Measurements from ENCODE around the gene SNX21. TPM values are rescaled to one million over a fixed set of nuclear protein-coding genes. Genes with fewer than 3 reads are reported as not detected.
A peak's percentile ranks its signal among the peaks of the same experiment; 100 is the strongest.
"Not testable (repeated sequence)": the region's sequence is repeated elsewhere in the genome, so short reads cannot be mapped to it uniquely, and the experiment has no call there.

SNX21 gene
- total RNA-seq, 1 donor from 2014 or later = 26.6 TPM

DNA sequence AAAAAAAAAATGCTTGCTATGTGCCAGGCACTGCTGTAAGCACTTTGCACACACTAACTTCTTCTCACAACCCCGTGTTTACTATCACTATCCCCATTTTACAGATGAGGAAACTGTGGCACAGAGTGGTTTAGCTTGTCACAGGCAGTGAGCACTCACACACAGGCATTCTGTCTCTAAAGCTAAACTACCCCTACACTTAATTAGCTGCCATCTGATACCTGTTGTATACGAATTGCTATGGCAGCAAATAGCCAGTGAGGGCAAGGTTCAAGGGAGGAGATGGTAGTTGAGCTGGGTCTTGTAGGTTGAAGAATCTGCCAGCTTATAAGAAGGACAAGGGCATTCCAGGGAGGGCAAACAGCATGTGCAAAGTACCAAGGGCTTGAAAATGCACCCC, 11.7 kb upstream of the SNX21 start:
- peak overlapping the region; percentile 29 to 81 (median 54) for H3K4me3 ChIP-seq (ENCODE audit: low read length in 3 of 3)

DNA sequence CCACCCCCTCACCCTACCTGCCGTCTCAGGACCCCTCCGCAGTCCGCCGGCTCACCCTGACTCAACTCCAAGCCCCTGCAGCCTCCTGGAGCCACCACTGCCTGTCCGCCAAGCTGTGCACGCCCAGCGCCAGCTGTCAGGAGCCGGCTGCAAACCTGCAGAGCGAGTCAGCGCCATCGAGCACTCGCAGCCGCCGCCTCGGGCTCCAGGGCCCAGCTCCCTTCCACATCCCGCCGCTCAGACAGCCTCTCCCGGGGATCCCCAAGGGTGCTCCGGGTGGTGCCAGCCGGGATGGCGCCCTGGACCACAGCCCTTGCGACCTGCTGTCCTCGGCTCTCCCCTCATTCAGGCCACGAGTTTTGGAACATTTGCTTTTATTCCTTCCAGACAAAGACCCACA, 10.7 kb upstream of the SNX21 start:
- Histone ChIP-seq H3K27me3 (ENCODE audit: control insufficient read depth in 3 of 3, insufficient read depth in 3 of 3, low read length in 3 of 3) (peaks cover 6 to 9% (median 8%) of the 10 kb centered on the region in 3 donors), H3K9me3 (ENCODE audit: control insufficient read depth in 3 of 3, low read length in 3 of 3) (no peaks in the 10 kb centered on the region), H3K36me3 (ENCODE audit: control insufficient read depth in 3 of 3, insufficient read depth in 3 of 3, low read length in 3 of 3) (peaks cover 16 to 38% (median 21%) of the 10 kb centered on the region in 3 donors), H3K4me1 (ENCODE audit: control insufficient read depth in 3 of 3, insufficient read depth in 3 of 3, low read length in 3 of 3) (peaks cover 34 to 52% (median 35%) of the 10 kb centered on the region in 3 donors), H3K27ac (ENCODE audit: low read depth, low read length) (no peak overlapping the region), H3K9ac (ENCODE audit: low read depth in 1 of 3, low read length in 3 of 3) (peak overlapping the region; percentile 70 to 90 (median 71)), H3K4me3 (ENCODE audit: low read length in 3 of 3) (peak overlapping the region; percentile 69 to 91 (median 81))

More for the DNA sequence above, 11.7 kb upstream of the SNX21 start:
- peaks cover 30 to 43% (median 34%) of the 10 kb centered on the region in 3 donors for H3K4me1 ChIP-seq (ENCODE audit: control insufficient read depth in 3 of 3, insufficient read depth in 3 of 3, low read length in 3 of 3)
- peaks cover 6 to 9% (median 8%) of the 10 kb centered on the region in 3 donors for H3K27me3 ChIP-seq (ENCODE audit: control insufficient read depth in 3 of 3, insufficient read depth in 3 of 3, low read length in 3 of 3)
- no peaks in the 10 kb centered on the region for H3K9me3 ChIP-seq (ENCODE audit: control insufficient read depth in 3 of 3, low read length in 3 of 3)
- H3K9ac ChIP-seq (ENCODE audit: low read depth in 1 of 3, low read length in 3 of 3) = no peak overlapping the region
- peaks cover 16 to 38% (median 21%) of the 10 kb centered on the region in 3 donors for H3K36me3 ChIP-seq (ENCODE audit: control insufficient read depth in 3 of 3, insufficient read depth in 3 of 3, low read length in 3 of 3)
- no peak overlapping the region for H3K27ac ChIP-seq (ENCODE audit: low read depth, low read length)

DNA sequence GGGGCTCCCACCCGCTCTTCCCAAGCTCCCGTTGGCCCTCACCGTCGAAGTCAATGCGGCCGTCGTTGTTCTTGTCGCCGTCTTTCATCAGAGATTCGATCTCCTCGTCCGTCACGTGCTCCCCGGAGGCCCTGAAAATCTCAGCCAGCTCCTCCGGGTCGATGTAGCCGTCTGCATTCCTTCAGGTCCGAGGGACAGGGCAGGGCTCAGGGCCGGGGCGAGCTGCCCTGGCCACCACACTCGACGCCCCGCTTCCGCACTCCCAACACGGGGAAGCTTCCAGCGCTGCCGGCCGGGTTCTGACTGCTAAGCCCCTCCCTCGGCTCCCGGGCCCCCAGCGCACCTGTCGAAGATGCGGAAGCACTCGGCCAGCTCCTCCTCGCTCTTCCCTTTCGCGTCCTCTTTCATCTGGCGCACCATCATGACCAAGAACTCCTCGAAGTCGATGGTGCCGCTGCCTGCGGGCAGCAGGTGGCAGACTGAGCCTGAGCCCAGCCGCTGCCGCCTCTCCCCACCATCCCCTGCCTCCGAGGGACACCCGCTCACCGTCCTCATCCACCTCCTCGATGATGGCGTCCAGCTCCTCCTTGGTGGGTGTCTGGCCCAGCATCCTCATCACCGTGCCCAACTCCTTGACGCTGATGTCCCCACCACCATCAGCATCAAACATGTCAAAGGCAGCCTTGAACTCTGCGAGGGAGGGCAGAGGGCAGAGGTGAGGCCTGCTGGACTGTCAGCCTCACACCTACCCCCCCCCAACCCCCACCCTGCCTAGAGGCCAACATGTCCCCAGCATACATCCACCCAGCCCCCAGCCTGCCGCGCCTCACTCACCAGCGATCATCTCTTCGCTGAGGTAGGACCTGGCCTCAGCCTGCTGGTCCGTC, 9.4 kb upstream of the SNX21 start:
- Histone ChIP-seq H3K9me3 (ENCODE audit: control insufficient read depth in 3 of 3, low read length in 3 of 3) (no peaks in the 10 kb centered on the region), H3K4me1 (ENCODE audit: control insufficient read depth in 3 of 3, insufficient read depth in 3 of 3, low read length in 3 of 3) (peaks cover 40 to 62% (median 45%) of the 10 kb centered on the region in 3 donors), H3K4me3 (ENCODE audit: low read length in 3 of 3) (peak overlapping the region; percentile 75 to 91 (median 81)), H3K27me3 (ENCODE audit: control insufficient read depth in 3 of 3, insufficient read depth in 3 of 3, low read length in 3 of 3) (peaks cover 6 to 9% (median 8%) of the 10 kb centered on the region in 3 donors), H3K9ac (ENCODE audit: low read depth in 1 of 3, low read length in 3 of 3) (peak overlapping the region; percentile 90 to 97 (median 91)), H3K27ac (ENCODE audit: low read depth, low read length) (peak overlapping the region; percentile 99), H3K36me3 (ENCODE audit: control insufficient read depth in 3 of 3, insufficient read depth in 3 of 3, low read length in 3 of 3) (peaks cover 16 to 38% (median 17%) of the 10 kb centered on the region in 3 donors)

DNA sequence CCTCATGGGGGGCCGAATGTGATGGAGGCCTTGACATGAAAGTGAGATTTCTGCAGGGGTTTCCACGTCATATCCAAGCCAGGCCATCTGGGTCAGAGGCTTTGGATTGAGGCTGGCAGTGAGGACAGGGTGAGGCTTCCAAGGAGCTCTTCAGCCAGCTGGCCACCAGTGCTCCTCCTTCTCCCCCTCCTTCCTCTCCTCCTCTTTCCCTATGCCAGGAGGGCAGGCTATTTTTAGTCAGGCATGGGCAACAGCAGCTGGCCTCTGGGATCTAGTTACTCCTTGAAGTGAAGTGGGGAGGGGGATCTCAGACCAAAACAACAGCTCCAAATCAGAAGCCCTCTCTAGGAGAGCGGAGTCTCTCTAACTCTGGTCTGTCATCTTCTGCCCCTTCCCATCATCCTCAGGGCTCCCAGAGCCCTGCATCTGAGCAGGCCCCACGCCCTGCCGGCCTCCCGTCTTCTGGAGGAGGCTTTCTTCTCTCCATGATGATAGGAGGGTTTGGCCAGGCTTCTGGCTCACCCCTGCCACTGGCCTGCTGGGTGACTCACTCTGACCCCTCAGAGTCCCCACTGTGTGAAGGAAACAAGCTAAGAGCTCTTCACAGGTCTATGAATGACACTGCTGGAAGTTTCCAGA, 7.1 kb upstream of the SNX21 start:
- H3K27me3 ChIP-seq (ENCODE audit: control insufficient read depth in 3 of 3, insufficient read depth in 3 of 3, low read length in 3 of 3) = peaks cover 6 to 9% (median 8%) of the 10 kb centered on the region in 3 donors
- H3K4me3 ChIP-seq (ENCODE audit: low read length in 3 of 3) = peak overlapping the region; percentile 69 to 91 (median 81)
- H3K9me3 ChIP-seq (ENCODE audit: control insufficient read depth in 3 of 3, low read length in 3 of 3) = no peaks in the 10 kb centered on the region
- H3K36me3 ChIP-seq (ENCODE audit: control insufficient read depth in 3 of 3, insufficient read depth in 3 of 3, low read length in 3 of 3) = peaks cover 13 to 29% (median 14%) of the 10 kb centered on the region in 3 donors
- H3K27ac ChIP-seq (ENCODE audit: low read depth, low read length) = peak overlapping the region; percentile 99
- peaks cover 40 to 62% (median 45%) of the 10 kb centered on the region in 3 donors for H3K4me1 ChIP-seq (ENCODE audit: control insufficient read depth in 3 of 3, insufficient read depth in 3 of 3, low read length in 3 of 3)
- peak overlapping the region; percentile 90 to 97 (median 91) for H3K9ac ChIP-seq (ENCODE audit: low read depth in 1 of 3, low read length in 3 of 3)

DNA sequence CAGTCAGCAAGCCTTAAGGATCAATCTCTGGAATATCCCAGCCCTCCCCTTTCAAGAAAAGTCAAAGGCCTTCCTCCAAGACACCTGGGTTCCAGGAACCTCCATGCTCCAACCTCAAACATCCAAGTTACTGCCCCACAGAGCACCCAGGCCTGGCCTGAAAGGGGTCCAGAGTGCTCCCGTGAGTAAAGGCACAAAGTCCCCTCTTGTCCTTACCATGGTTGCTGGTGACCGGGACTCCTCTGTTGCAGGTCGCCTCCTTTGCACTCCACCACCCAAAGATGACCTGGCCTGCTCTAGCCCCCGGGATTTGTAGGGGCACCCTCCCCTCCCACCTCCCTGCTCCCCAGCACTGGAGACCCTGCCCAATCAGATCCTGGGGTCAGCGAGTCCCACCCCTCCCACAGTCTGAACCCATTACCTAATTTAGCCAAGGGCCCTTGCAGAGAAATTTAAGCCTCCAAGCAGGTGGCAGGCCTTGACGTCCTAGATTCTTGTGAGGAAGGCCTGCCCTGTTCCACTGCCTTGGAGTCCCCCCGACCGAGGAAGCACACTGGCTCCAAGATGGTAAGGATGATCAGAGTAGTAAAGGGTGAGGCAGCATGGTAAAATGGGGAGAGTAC, 6.5 kb upstream of the SNX21 start, which contains the start of gene TNNC2:
Gene TNNC2 (minus strand): TSS at position 283 of the 623 bp plus-strand sequence. CDS start 64 bp downstream, at position 219.
- H3K27ac ChIP-seq (ENCODE audit: low read depth, low read length) = peak within 1 kb of the TSS; percentile 99
- H3K4me1 ChIP-seq (ENCODE audit: control insufficient read depth in 3 of 3, insufficient read depth in 3 of 3, low read length in 3 of 3) = peaks cover 36 to 61% (median 48%) of the 10 kb centered on the region in 3 donors
- peak within 1 kb of the TSS; percentile 71 to 91 (median 81) for H3K4me3 ChIP-seq (ENCODE audit: low read length in 3 of 3)
- H3K27me3 ChIP-seq (ENCODE audit: control insufficient read depth in 3 of 3, insufficient read depth in 3 of 3, low read length in 3 of 3) = peaks cover 6 to 9% (median 8%) of the 10 kb centered on the region in 3 donors
- H3K9ac ChIP-seq (ENCODE audit: low read depth in 1 of 3, low read length in 3 of 3) = peak within 1 kb of the TSS; percentile 90 to 97 (median 91)
- H3K9me3 ChIP-seq (ENCODE audit: control insufficient read depth in 3 of 3, low read length in 3 of 3) = no peaks in the 10 kb centered on the region
- peaks cover 13 to 29% (median 14%) of the 10 kb centered on the region in 3 donors for H3K36me3 ChIP-seq (ENCODE audit: control insufficient read depth in 3 of 3, insufficient read depth in 3 of 3, low read length in 3 of 3)

DNA sequence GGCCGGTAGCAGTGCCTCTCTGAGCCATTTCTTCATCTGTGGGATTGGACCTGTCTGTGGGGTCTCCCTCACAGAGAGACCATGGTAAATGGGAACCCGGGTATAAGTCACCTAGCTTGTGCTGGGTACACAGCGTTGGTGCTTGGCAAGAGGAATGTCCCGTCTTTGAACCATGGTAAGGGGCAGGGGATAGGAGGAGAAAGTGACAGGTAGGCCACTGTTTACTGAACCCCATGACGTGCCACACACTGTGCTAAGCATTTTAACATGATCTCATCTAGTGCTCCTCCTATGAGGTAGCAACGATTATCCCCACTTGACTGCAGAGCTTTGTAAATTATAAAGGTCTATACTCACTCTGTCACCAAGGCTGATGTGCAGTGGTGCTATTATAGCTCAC, 5.9 kb upstream of the SNX21 start:
- Histone ChIP-seq H3K27ac (ENCODE audit: low read depth, low read length) (peak overlapping the region; percentile 99), H3K4me1 (ENCODE audit: control insufficient read depth in 3 of 3, insufficient read depth in 3 of 3, low read length in 3 of 3) (peaks cover 35 to 61% (median 48%) of the 10 kb centered on the region in 3 donors), H3K4me3 (ENCODE audit: low read length in 3 of 3) (peak overlapping the region; percentile 59 to 81 (median 71))

DNA sequence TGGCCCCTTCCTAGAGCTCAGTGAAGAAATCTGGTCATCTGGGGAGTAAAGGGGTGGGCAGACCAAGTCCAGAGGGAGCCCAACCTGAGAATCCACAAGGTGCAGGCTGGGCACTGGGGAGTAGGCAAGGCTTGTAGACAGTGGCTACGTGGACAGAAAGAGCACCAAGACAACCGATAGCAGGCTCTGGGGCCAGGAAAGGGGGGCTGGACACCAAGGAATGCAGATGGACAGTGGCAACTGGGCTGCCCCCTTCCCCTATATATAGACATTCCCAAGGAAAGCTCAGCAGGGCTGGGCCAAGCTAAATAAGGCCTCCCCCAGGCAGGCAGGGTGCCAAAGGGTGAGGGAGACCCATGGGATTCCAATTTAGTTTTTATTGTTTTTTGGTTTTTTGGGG, 5.0 kb upstream of the SNX21 start:
- peak overlapping the region; percentile 90 to 97 (median 91) for H3K9ac ChIP-seq (ENCODE audit: low read depth in 1 of 3, low read length in 3 of 3)
- H3K27ac ChIP-seq (ENCODE audit: low read depth, low read length) = peak overlapping the region; percentile 99
- peaks cover 0 to 8% (median 6%) of the 10 kb centered on the region in 3 donors for H3K27me3 ChIP-seq (ENCODE audit: control insufficient read depth in 3 of 3, insufficient read depth in 3 of 3, low read length in 3 of 3)
- peaks cover 39 to 62% (median 48%) of the 10 kb centered on the region in 3 donors for H3K4me1 ChIP-seq (ENCODE audit: control insufficient read depth in 3 of 3, insufficient read depth in 3 of 3, low read length in 3 of 3)
- no peaks in the 10 kb centered on the region for H3K9me3 ChIP-seq (ENCODE audit: control insufficient read depth in 3 of 3, low read length in 3 of 3)
- H3K36me3 ChIP-seq (ENCODE audit: control insufficient read depth in 3 of 3, insufficient read depth in 3 of 3, low read length in 3 of 3) = peaks cover 10 to 25% (median 11%) of the 10 kb centered on the region in 3 donors
- peak overlapping the region; percentile 37 to 81 (median 59) for H3K4me3 ChIP-seq (ENCODE audit: low read length in 3 of 3)

More for the DNA sequence above, 5.9 kb upstream of the SNX21 start:
- H3K9me3 ChIP-seq (ENCODE audit: control insufficient read depth in 3 of 3, low read length in 3 of 3) = no peaks in the 10 kb centered on the region
- H3K27me3 ChIP-seq (ENCODE audit: control insufficient read depth in 3 of 3, insufficient read depth in 3 of 3, low read length in 3 of 3) = peaks cover 6 to 8% (median 6%) of the 10 kb centered on the region in 3 donors
- H3K36me3 ChIP-seq (ENCODE audit: control insufficient read depth in 3 of 3, insufficient read depth in 3 of 3, low read length in 3 of 3) = peaks cover 13 to 27% (median 13%) of the 10 kb centered on the region in 3 donors
- peak overlapping the region; percentile 90 to 97 (median 91) for H3K9ac ChIP-seq (ENCODE audit: low read depth in 1 of 3, low read length in 3 of 3)

DNA sequence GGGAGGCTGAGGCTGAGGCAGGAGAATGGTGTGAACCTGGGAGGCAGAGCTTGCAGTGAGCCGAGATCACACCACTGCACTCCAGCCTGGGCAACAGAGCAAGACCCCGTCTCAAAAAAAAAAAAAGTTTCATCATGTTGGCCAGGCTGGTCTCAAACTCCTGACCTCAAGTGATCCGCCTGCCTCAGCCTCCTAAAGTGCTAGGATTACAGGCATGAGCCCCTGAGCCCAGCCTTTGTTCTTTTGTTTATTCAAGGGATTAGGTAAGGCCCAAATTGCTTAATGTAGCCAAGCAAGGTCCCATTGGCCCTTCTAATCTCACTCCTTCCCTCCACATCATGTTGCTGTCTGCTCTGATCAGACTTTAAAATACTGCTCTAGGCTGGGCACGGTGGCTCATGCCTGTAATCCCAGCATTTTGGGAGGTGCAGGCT, 3.9 kb upstream of the SNX21 start:
- H3K9ac ChIP-seq (ENCODE audit: low read depth in 1 of 3, low read length in 3 of 3); H3K27me3 ChIP-seq (ENCODE audit: control insufficient read depth in 3 of 3, insufficient read depth in 3 of 3, low read length in 3 of 3); H3K4me3 ChIP-seq (ENCODE audit: low read length in 3 of 3); H3K9me3 ChIP-seq (ENCODE audit: control insufficient read depth in 3 of 3, low read length in 3 of 3): not testable (repeated sequence)
- Histone ChIP-seq H3K36me3 (ENCODE audit: control insufficient read depth in 3 of 3, insufficient read depth in 3 of 3, low read length in 3 of 3) (peaks cover 2 to 14% (median 9%) of the 10 kb centered on the region in 3 donors), H3K27ac (ENCODE audit: low read depth, low read length) (peak overlapping the region; percentile 99), H3K4me1 (ENCODE audit: control insufficient read depth in 3 of 3, insufficient read depth in 3 of 3, low read length in 3 of 3) (peaks cover 38 to 58% (median 50%) of the 10 kb centered on the region in 3 donors)

DNA sequence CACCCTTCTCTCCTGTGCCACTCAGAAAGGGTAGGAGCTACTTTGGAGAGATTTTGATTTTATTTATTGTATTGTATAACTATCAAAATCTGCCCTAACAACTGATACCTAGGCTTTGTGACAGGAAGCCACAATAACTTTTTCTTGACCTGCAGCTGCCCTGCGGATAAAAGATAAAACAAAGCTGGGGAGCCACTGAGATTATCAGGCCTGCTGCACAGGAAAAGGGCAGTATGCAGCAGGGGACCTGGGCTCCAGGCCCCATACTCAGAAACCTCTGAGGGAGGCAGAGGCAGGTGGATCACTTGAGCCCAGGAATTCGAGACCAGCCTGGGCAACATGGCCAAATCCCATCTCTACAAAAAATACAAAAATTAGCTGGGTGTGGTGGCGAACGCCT, 980 bp upstream of the SNX21 start:
- Histone ChIP-seq H3K4me1 (ENCODE audit: control insufficient read depth in 3 of 3, insufficient read depth in 3 of 3, low read length in 3 of 3) (peaks cover 43 to 56% (median 51%) of the 10 kb centered on the region in 3 donors), H3K9ac (ENCODE audit: low read depth in 1 of 3, low read length in 3 of 3) (peak overlapping the region; percentile 83 to 96 (median 85)), H3K9me3 (ENCODE audit: control insufficient read depth in 3 of 3, low read length in 3 of 3) (no peaks in the 10 kb centered on the region), H3K27ac (ENCODE audit: low read depth, low read length) (peak overlapping the region; percentile 90), H3K4me3 (ENCODE audit: low read length in 3 of 3) (peak overlapping the region; percentile 73 to 94 (median 86)), H3K27me3 (ENCODE audit: control insufficient read depth in 3 of 3, insufficient read depth in 3 of 3, low read length in 3 of 3) (no peaks in the 10 kb centered on the region), H3K36me3 (ENCODE audit: control insufficient read depth in 3 of 3, insufficient read depth in 3 of 3, low read length in 3 of 3) (peaks cover 3 to 8% (median 7%) of the 10 kb centered on the region in 3 donors)

Measured in skeletal muscle tissue (tissue), 4 donors.